GM12878 (cell line): ENCODE measurements around the gene PCDHGB6. TPM values are rescaled to one million over a fixed set of nuclear protein-coding genes. Genes with fewer than 3 reads are reported as not detected.

Source experiments
- ATAC-seq: fragments of 200-7000 bp; cut with Tn5 transposase; 3 replicates; pipeline ENCODE4 v1.9.1; 2020; ENCODE audit warnings: mild to moderate bottlenecking, moderate library complexity
- BruUV-seq: library from RNA; stranded (reverse); fragments of 400-500 nt; replicated peaks from 2 replicates; lab custom pipeline; 2021; lab: Mats Ljungman, UMichigan
- CTCF ChIA-PET: fragments of 300-600 bp; sonication (Branson Sonifier 250); formaldehyde crosslinking; extraction: SDS; loops from one replicate; lab custom pipeline; 2021; ENCODE audit warnings: inconsistent platforms; lab: Yijun Ruan, JAX
- POLR2A ChIA-PET: fragments of 350-600 bp; formaldehyde crosslinking; extraction: SDS; loops from one replicate; lab custom pipeline; 2021; ENCODE audit warnings: inconsistent platforms; lab: Charles Lee
- RAD21 ChIA-PET: fragments of 300-600 bp; sonication (Branson Sonifier 250); formaldehyde crosslinking; loops from one replicate; lab custom pipeline; 2023; ENCODE audit warnings: antibody characterized with exemption; ENCODE audit not compliant: unreplicated experiment; lab: Charles Lee
- SMC1A ChIA-PET: fragments of 300-600 bp; sonication (Branson Sonifier 250); formaldehyde crosslinking; loops from one replicate; lab custom pipeline; 2023; ENCODE audit not compliant: unreplicated experiment, uncharacterized antibody; lab: Charles Lee
- DNase-seq: peaks from one replicate; pipeline ENCODE4 v3.0.0-alpha.2; 2011; ENCODE audit warnings: low read depth, low spot score
- FAIRE-seq: peaks from 3 replicates; lab custom pipeline; 2011; peaks lifted over from hg19 to GRCh38; lab: Jason Lieb, UNC
- H2AFZ ChIP-seq: 2 replicates; pipeline ENCODE4 v1.6.0; 2011; ENCODE audit warnings: low read depth, low read length, control low read depth; ENCODE audit not compliant: control insufficient read depth
- H3K27ac ChIP-seq: 2 replicates; pipeline ENCODE4 v1.5.1; 2011; ENCODE audit warnings: control low read depth; ENCODE audit not compliant: control insufficient read depth, insufficient read depth
- H3K27me3 ChIP-seq, 2 experiments: replicated peaks in 1 of 2; 2 replicates each; pipeline versions ENCODE4 v1.6.0 to v1.6.1; 2011; ENCODE audit warnings: low read length in 1 of 2; ENCODE audit not compliant: control insufficient read depth in 2 of 2, insufficient read depth in 2 of 2
- H3K36me3 ChIP-seq, 2 experiments: 2 replicates each; pipeline ENCODE4 v1.5.1; 2011; ENCODE audit warnings: low read length in 1 of 2; ENCODE audit not compliant: control insufficient read depth in 2 of 2, insufficient read depth in 2 of 2
- H3K4me1 ChIP-seq: 2 replicates; pipeline ENCODE4 v1.6.1; 2011; ENCODE audit warnings: mild to moderate bottlenecking, low read length, moderate library complexity, mixed read lengths; ENCODE audit not compliant: control insufficient read depth, insufficient read depth
- H3K4me2 ChIP-seq: 2 replicates; pipeline ENCODE4 v1.6.0; 2011; ENCODE audit warnings: control low read depth; ENCODE audit not compliant: control insufficient read depth, insufficient read depth
- H3K4me3 ChIP-seq: fragments of 200-600 bp; sonication (generic); 2 replicates; pipeline ENCODE4 v1.5.1; 2016
- H3K79me2 ChIP-seq: 2 replicates; pipeline ENCODE4 v1.6.0; 2011; ENCODE audit warnings: low read length; ENCODE audit not compliant: control insufficient read depth, insufficient read depth
- H3K9ac ChIP-seq: 2 replicates; pipeline ENCODE4 v1.8.0; 2011; ENCODE audit warnings: low read length, control low read depth, mixed read lengths; ENCODE audit not compliant: control insufficient read depth, insufficient read depth
- H3K9me3 ChIP-seq: replicated peaks from 3 replicates; pipeline ENCODE4 v1.5.1; 2011; ENCODE audit warnings: mild to moderate bottlenecking, low read length; ENCODE audit not compliant: control insufficient read depth, insufficient read depth
- H4K20me1 ChIP-seq: 2 replicates; pipeline ENCODE4 v1.6.0; 2011; ENCODE audit not compliant: control insufficient read depth, insufficient read depth
- BHLHE40 ChIP-seq, 2 experiments: fragments of 450-650 bp in 1 of 2; IDR thresholded peaks; 2 replicates each; pipeline ENCODE4 v1.6.1; 2011 to 2017; ENCODE audit warnings: low read depth in 2 of 2, borderline replicate concordance in 1 of 2, improper control_type of control experiment in 1 of 2, low read length in 1 of 2, mild to moderate bottlenecking in 1 of 2
- CTCF ChIP-seq, 3 experiments: IDR thresholded peaks in 2 of 3; conservative IDR thresholded peaks in 1 of 3; 2 replicates each; pipeline ENCODE4 v1.5.1; 2011; ENCODE audit warnings: low read depth in 3 of 3, low read length in 3 of 3, mild to moderate bottlenecking in 3 of 3, control low read depth in 2 of 3, moderate library complexity in 2 of 3, inconsistent platforms in 1 of 3, mixed read lengths in 1 of 3; ENCODE audit not compliant: control insufficient read depth in 2 of 3, insufficient read depth in 1 of 3; ENCODE audit errors: extremely low read depth in 1 of 3
- MEF2B ChIP-seq: fragments of 450-650 bp; IDR thresholded peaks from 2 replicates; pipeline ENCODE4 v1.6.1; 2018; ENCODE audit warnings: mild to moderate bottlenecking, moderate library complexity; ENCODE audit not compliant: partially characterized antibody, poor library complexity, severe bottlenecking
- POLR2AphosphoS2 ChIP-seq: IDR thresholded peaks from 2 replicates; pipeline ENCODE4 v1.6.1; 2011; ENCODE audit warnings: low read depth, mild to moderate bottlenecking, low read length, improper control_type of control experiment, moderate library complexity
- RAD21 ChIP-seq: IDR thresholded peaks from 2 replicates; pipeline ENCODE4 v1.6.1; 2011; ENCODE audit warnings: mild to moderate bottlenecking, low read depth, low read length, moderate library complexity; ENCODE audit not compliant: insufficient read depth
- SMC3 ChIP-seq: IDR thresholded peaks from 2 replicates; pipeline ENCODE4 v1.6.1; 2011; ENCODE audit warnings: low read length, improper control_type of control experiment, borderline replicate concordance
- SP1 ChIP-seq: IDR thresholded peaks from one replicate; pipeline ENCODE4 v1.6.1; 2011; ENCODE audit warnings: low read depth, low read length
- ZNF592 ChIP-seq: fragments of 450-650 bp; IDR thresholded peaks from 2 replicates; pipeline ENCODE4 v1.6.1; 2017; ENCODE audit warnings: mild to moderate bottlenecking, moderate library complexity
- ZSCAN29 ChIP-seq: fragments of 450-650 bp; IDR thresholded peaks from 2 replicates; pipeline ENCODE4 v1.6.1; 2017; ENCODE audit warnings: mild to moderate bottlenecking, moderate library complexity
- WGBS: methylation state at CpG from one replicate; pipeline ENCODE4 v1.1.6; 2016; ENCODE audit warnings: low lambda C conversion rate; ENCODE audit not compliant: insufficient replicate concordance, insufficient coverage; ENCODE audit errors: missing lambda C conversion rate; 5-methylcytosine and 5-hydroxymethylcytosine counted together
- in situ Hi-C: fragments of 300-500 bp; cut with MboI; formaldehyde crosslinking; loops from 9 replicates; pipeline ENCODE4 v1.14.3; 2018; ENCODE audit warnings: mixed read lengths
- intact Hi-C: fragments of 100-400 bp; cut with micrococcal nuclease; formaldehyde crosslinking; loops from one replicate; pipeline ENCODE4 v1.14.2; 2022; ENCODE audit not compliant: unreplicated experiment
- polyA plus RNA-seq, 11 experiments: library from polyadenylated mRNA; depleted of rRNA in 4 of 11; unstranded in 6 of 11; stranded (reverse) in 5 of 11; fragments of >200 nt; fragmentation: Nextera tagmentation in 4 of 11; fragmentation: Illumina TruSeq in 1 of 11; extraction: Ambion mirVana in 4 of 11; extraction: Trizol in 1 of 11; gene quantifications; 1 replicate in 1 of 11; 2 replicates in 10 of 11; pipeline versions ENCODE4 v1.2.1 to v1.2.3, GENCODE V29; 2011 to 2016; ENCODE audit warnings: inconsistent platforms in 2 of 11, missing spikeins in 2 of 11, low read depth in 1 of 11
- total RNA-seq, 4 experiments: library from RNA; depleted of rRNA in 3 of 4; stranded (reverse); fragments of >200 nt in 3 of 4; fragmentation: Illumina TruSeq in 1 of 4; extraction: Trizol in 1 of 4; gene quantifications; 2 replicates each; pipeline versions ENCODE4 v1.2.1 to v1.2.3, GENCODE V29; 2013 to 2021

The PCDHGB6 gene
- total and polyA plus RNA-seq, 10 of the 15 experiments (the other 5 are each of a cell fraction or from before 2014, with no cell fraction given): 0.07 to 1.0 (median 0.31) TPM

DNA sequence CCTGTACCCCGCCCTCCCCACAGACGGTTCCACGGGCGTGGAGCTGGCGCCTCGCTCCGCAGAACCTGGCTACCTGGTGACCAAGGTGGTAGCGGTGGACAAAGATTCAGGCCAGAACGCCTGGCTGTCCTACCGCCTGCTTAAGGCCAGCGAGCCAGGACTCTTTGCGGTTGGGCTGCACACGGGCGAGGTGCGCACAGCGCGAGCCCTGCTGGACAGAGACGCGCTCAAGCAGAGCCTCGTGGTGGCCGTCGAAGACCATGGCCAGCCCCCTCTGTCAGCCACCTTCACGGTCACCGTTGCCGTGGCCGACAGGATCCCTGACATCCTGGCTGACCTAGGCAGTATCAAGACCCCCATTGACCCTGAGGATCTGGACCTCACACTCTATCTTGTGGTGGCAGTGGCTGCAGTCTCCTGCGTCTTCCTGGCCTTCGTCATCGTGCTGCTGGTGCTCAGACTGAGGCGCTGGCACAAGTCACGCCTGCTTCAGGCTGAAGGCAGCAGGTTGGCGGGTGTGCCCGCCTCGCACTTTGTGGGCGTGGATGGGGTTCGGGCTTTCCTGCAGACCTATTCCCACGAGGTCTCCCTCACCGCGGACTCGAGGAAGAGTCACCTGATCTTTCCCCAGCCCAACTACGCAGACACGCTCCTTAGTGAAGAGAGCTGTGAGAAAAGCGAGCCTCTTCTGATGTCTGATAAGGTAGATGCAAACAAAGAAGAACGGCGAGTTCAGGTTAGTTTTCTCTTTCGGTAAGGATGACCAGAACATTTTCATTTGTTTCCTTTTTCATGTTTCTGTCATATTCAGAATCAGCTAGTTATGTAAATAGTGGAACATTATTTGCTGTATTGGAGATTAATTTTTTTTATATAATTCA lies 41.6 kb upstream of the PCDHGB6 start (continued):
- TF ChIP-seq BHLHE40 (IDR thresholded peaks at IDR 0.05; ENCODE audit: borderline replicate concordance in 1 of 2, low read depth in 2 of 2, low read length in 1 of 2) (no peak), SP1 (no peak), POLR2AphosphoS2 (no peak)

- H3K27ac ChIP-seq: no peak within 1 kb of the TSS
- no peaks in the 10 kb centered on the region for H3K4me1 ChIP-seq
- ATAC-seq: peak; percentile 96
- 0 out of 2 replicates have a peak within 1 kb of the TSS, but pooled peaks have one; percentile 18 for H3K4me3 ChIP-seq
- no peak within 1 kb of the TSS for H3K9ac ChIP-seq
- ChIA-PET CTCF (interaction anchor here (0.6 to 3.2 kb wide), 34 partner anchors 10 to 196 kb away, joined by 3 to 40 read pairs (median 5); partner anchors contain the start of genes PCDHGA10, PCDHGA11, PCDHGA12 and PCDHGB5), SMC1A (interaction anchor here (0.6 to 2.6 kb wide), 20 partner anchors 33 to 628 kb away, joined by 3 to 17 read pairs (median 4); partner anchors contain the start of genes PCDHGA10, PCDHGA11, PCDHGA12 and PCDHGC3), POLR2A (interaction anchor here (1.8 kb wide), 1 partner anchor 50 kb away, joined by 7 read pairs; the partner anchor contains the start of gene TAF7), RAD21 (interaction anchor here (0.6 to 2.4 kb wide), 15 partner anchors 12 to 220 kb away, joined by 3 to 24 read pairs (median 4); partner anchors contain the start of genes PCDHGA10, PCDHGA11, PCDHGA12 and PCDHGC3)
- H3K27me3 ChIP-seq: no peaks in the 10 kb centered on the region; a peak in 1 of 4 replicates
- BruUV-seq: no TSS peak
- TF ChIP-seq SMC3 (peak; percentile 30; the same call in 1 of the 2 replicates), MEF2B (no peak), RAD21 (0 out of 2 replicates have a peak, but pooled peaks have one; percentile 1), CTCF (IDR thresholded peaks at IDR 0.05 in 2 of 3, conservative IDR thresholded peaks at IDR 0.05 in 1 of 3; ENCODE audit: control insufficient read depth in 2 of 3, extremely low read depth in 1 of 3, insufficient read depth in 1 of 3, low read depth in 3 of 3, low read length in 3 of 3) (peak; percentile 38 to 72 (median 43)), ZSCAN29 (peak; percentile 79; the same call in 1 of the 2 replicates), ZNF592 (no peak)
- H3K79me2 ChIP-seq: no peaks in the 10 kb centered on the region
- WGBS: 13% methylated on average over 32 of the region's 32 CpGs
- peaks cover 25% of the 10 kb centered on the region; the same call in 2 of the 3 replicates for H3K9me3 ChIP-seq
- H3K4me2 ChIP-seq: 0 out of 2 replicates have a peak within 1 kb of the TSS, but pooled peaks have one; percentile 17
- intact Hi-C loops: no loop called here
- no peaks in the 10 kb centered on the region for H3K36me3 ChIP-seq
- no peak for FAIRE-seq
- in situ Hi-C loops: no loop called here
- H4K20me1 ChIP-seq: no peaks in the 10 kb centered on the region
- no peak for DNase-seq
- peak within 1 kb of the TSS; percentile 75 for H2AFZ ChIP-seq
Measured at GRCh38 chr5:141369994-141370848, 37.6 kb upstream of the PCDHGB6 start, which contains the start of gene PCDHGB3. Gene PCDHGB3, plus strand, starts transcription at chr5:141370242. Its CDS starts 153 bp downstream, at chr5:141370395.
